ENCODE data around the gene CELF2. TPM values are rescaled to one million over a fixed set of nuclear protein-coding genes. Genes with fewer than 3 reads are reported as not detected.

Gene CELF2
- total RNA-seq, 1 experiment from 2014 or later = 28.7 TPM

- no peak for TF ChIP-seq CTCF (conservative IDR thresholded peaks at IDR 0.05)
- no peak overlapping the region for H3K4me3 Mint-ChIP-seq
- H3K27ac Mint-ChIP-seq = no peak overlapping the region
- no peak overlapping the region for H3K14ac ChIP-seq (ENCODE audit: insufficient read depth, low read length)
- H3T11ph ChIP-seq (ENCODE audit: low read length) = no peak overlapping the region
- no peak overlapping the region for H3K23ac ChIP-seq (ENCODE audit: insufficient read length, low read depth, low read length)
- no peak overlapping the region for H3K56ac ChIP-seq (ENCODE audit: insufficient read length, low read depth, low read length)
- H2AK5ac ChIP-seq (ENCODE audit: insufficient read length, low read length) = no peak overlapping the region
- no peak overlapping the region for H2BK15ac ChIP-seq (ENCODE audit: low read depth, low read length)
- H3K79me1 ChIP-seq (ENCODE audit: insufficient read depth, low read depth, low read length, poor library complexity, severe bottlenecking) = no peaks in the 10 kb centered on the region
- no peaks in the 10 kb centered on the region for H3K4me1 ChIP-seq (ENCODE audit: insufficient read depth, low read length)
- H2AFZ ChIP-seq (ENCODE audit: low read length) = no peak overlapping the region
- no peak overlapping the region for H3K4ac ChIP-seq (ENCODE audit: low read depth, low read length)
- DNase-seq = no peak
- peaks cover 3 to 31% (median 13%) of the 10 kb centered on the region in 3 experiments; a peak in 6 of 7 replicates for H3K36me3 Mint-ChIP-seq (ENCODE audit: insufficient read depth in 1 of 3, low read depth in 3 of 3)
- no peaks in the 10 kb centered on the region for H3K27me3 Mint-ChIP-seq (ENCODE audit: low read depth)
- no peaks in the 10 kb centered on the region for H4K20me1 ChIP-seq (ENCODE audit: control insufficient read depth, insufficient read depth, insufficient read length)
- H2BK120ac ChIP-seq (ENCODE audit: low read depth, low read length, poor library complexity, severe bottlenecking) = no peak overlapping the region
- no peak overlapping the region for H2BK5ac ChIP-seq (ENCODE audit: insufficient read length, low read length)
- no peaks in the 10 kb centered on the region for H3K23me2 ChIP-seq (ENCODE audit: insufficient read length, low read depth, low read length, poor library complexity, severe bottlenecking)
- H3K9ac ChIP-seq (ENCODE audit: extremely low read depth, insufficient read length, low read length) = no peak overlapping the region
- no peaks in the 10 kb centered on the region for H3K79me2 ChIP-seq (ENCODE audit: insufficient read depth, low read length)
- no peak overlapping the region for H3K18ac ChIP-seq (ENCODE audit: insufficient read length, low read depth, low read length)
- H3K9me3 Mint-ChIP-seq = no peaks in the 10 kb centered on the region
- no peak overlapping the region for H3K4me2 ChIP-seq (ENCODE audit: insufficient read depth, insufficient read length, low read length)
- no CpG with 5 or more reads among the region's 10 CpGs for WGBS (ENCODE audit: extremely low coverage, insufficient read length, low lambda C conversion rate)
- H3K27me3 ChIP-seq (ENCODE audit: insufficient read depth, low read length) = no peaks in the 10 kb centered on the region
- H3K9me3 ChIP-seq (ENCODE audit: control insufficient read depth, low read depth, low read length) = no peaks in the 10 kb centered on the region
- H3K27ac ChIP-seq (ENCODE audit: insufficient read length, low read depth, low read length) = no peak overlapping the region
- no peak overlapping the region for H2BK20ac ChIP-seq (ENCODE audit: low read depth, low read length, poor library complexity, severe bottlenecking)
- no peak overlapping the region for H4K8ac ChIP-seq (replicated peaks; ENCODE audit: insufficient read length, low read depth, low read length)
- no peak overlapping the region for H4K5ac ChIP-seq (ENCODE audit: insufficient read length, low read depth, low read length)
- H2BK12ac ChIP-seq (ENCODE audit: insufficient read length, low read depth, low read length) = no peak overlapping the region
- no peak overlapping the region for H4K91ac ChIP-seq (ENCODE audit: insufficient read length, low read depth, low read length)
- H3K4me1 Mint-ChIP-seq = peaks cover 6 to 8% of the 10 kb centered on the region in 2 experiments
These were observed 258.8 kb downstream of the CELF2 start for GRCh38 chr10:11276449-11276990.
